ENCODE results near the gene SAMD1.

SAMD1 gene

DNA sequence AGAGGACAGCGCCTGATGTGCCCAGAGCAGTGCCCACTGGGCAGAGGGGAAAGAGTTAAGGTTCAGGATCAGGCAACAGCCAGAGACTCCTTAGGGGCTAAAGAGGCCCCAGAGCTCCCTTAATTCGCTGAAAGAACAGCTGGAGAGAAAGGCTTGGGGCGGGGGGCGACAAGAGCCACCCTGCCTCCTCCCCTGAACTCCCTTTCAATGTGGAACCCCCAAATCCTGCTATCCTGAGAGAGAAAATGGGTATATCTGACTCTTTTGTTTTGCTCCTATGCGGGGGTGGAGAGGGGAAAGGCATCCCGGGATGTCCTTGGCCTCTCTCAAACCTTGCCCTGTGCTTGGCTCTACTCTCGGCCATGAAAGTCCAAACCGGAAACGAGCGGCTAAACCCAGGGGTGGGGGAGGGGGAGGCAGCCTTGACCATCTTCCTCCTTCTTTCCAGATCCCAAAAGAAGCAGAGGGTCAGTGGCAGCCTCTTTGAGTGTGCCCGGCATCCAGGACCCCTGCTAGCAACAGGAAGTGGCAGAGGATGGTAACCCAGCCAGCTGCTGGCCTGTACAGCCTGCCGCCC is 22.3 kb upstream of the SAMD1 start:
- no peak for DNase-seq

DNA sequence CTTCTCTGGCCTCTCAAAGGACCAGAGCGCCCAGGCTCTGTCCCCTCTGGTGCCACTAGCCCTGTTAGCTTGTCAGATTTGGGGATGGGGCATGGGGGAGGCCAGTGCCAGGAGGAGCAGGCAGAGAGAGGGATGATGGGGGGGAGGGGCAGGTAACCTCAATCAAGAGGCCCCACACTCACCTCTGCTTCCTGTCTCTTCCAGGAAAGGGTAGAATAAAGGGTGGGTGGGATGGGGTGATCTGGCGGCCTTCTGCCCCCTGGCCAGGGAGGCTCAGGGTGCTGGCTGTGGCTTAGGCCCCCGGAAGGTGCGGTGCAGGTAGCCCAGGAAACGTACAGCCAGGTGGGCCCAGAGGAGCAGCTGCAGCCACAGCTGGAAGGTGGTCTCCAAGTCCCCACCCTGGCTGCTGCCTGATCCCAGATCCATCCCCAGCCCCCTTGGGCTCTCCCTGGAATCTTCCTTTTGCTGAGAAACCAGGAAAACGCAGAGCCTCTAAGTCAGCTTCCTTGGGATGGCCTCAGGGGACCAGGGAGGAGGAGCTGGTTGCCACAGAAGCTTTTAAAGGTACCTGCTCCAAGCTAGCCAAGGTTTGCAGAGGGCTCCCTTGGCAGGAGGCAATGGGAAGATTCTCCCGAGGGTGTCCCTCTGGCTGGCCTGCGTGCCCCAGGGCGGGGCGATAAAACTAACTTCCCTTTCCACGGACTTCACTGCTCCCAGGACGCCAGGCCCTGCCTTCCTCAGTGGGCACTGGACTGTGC is 21.7 kb upstream of the SAMD1 start:
- no peak for DNase-seq

DNA sequence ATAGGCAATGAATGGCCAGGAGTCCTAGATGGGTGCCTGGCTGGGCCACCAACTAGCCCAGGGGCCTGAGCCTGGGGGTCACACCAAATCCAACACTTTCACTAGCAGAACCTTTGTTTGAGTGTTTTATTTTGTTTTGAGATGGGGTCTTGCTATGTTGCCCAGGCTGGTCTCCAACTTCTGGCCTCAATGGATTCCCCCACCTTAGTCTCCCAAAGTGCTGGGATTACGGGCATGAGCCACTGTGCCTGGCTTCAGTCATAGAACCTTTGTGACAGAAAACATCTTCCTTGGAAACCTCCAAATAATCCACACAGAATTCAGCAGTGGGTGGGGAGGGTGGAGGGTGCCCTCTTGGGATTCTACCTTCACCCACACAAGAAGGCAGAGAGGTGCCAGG is 20.9 kb upstream of the SAMD1 start:
- DNase-seq: no peak

DNA sequence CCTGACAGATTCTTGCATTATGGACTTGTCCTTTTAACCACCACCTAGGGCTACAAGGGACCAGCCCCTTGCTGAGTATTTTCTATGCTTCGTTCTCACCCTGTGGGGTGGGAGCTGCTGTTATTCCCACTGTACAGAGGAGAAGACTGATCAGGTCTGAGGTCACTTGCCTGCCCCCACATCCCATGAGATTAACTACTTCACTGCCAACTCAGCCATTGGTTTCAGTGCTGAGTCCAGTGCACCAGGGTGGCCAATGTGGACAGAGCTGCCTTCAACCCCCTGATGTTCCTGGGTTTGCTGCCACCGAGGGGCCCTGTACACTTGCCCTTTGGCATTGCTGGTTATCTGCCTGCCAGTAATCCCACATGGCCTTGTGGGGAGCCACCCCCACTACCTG is 20.1 kb upstream of the SAMD1 start:
- DNase-seq: no peak

DNA sequence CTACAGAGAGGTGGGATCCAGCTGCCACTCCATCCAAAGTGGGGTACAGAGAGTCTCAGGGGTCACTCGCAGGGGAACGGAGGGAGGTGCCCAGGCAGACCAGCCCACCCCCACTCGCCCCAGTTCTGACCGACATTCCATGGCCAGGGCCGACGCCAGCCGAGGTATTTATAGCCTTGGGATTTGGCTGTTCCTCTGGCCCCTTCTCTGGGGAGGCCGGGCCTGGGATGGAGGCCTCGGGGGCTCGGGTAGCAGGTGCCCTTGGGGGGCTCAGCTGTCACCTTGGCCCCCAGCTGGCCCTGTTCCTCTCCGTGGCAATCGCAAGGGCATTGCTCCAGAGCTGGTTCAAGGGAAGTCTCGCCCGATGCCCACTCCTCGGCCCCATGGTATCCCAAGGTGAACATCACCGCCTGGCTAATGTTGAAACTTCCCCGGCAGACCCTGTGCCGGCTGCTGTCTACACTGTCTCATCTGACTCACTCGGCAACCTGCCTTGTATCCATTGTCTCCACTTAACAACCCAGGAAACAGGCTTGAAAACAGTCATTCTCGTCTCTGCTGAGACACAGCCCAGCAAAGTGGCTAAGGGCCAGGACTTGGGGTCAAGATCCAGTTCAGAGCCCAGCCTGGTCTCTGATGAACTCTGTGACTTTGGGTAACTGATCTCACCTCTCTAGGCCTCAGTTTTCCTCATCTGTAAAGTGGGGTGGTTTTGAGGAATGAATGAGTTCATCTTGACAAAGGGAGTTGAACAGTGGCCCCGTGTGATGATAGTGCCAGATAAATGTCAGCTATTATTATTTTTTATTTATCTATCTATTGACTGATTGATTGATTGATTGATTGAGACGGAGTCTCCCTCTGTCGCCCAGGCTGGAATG is 17.3 kb upstream of the SAMD1 start:
- DNase-seq: no peak

DNA sequence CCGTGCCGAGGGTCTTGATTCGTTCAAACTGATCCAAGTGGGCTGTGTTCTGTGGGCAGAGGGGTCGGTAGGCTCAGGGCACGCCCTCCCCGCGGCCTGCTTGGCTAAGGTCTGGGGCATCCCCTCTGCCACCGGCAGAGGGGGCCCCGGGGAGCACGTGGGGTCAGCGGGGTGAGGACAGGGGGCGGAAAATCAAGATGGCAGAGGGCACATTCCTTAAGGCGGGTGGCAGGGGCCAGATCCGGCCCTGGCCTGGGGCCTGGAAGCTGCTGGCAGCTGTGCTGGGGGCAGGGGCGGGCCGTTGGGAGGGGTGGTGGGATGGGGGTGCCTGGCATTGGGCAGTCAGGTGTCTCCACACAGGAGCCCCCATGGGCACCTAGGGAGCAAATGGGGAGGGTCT is 16.3 kb upstream of the SAMD1 start:
- DNase-seq: no peak

DNA sequence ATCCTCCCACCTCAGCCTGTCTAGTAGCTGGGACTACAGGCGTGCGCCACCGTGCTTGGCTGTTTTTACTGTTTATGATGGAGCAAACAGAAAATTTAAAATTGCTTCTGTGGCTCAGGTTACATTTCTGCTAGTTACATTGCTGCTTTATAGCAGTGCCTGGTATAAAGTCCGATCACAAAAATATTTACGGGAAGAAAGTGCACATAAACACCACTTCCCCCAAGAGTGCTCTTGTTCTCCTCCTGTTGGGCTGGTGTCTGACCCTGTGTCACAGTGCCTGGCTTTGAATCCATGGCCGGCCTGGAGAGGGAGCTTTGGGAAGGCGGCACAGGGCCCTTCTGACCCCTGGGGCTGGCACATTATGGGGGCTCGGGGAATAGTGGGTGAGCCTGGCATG is 15.1 kb upstream of the SAMD1 start:
- DNase-seq: no peak

DNA sequence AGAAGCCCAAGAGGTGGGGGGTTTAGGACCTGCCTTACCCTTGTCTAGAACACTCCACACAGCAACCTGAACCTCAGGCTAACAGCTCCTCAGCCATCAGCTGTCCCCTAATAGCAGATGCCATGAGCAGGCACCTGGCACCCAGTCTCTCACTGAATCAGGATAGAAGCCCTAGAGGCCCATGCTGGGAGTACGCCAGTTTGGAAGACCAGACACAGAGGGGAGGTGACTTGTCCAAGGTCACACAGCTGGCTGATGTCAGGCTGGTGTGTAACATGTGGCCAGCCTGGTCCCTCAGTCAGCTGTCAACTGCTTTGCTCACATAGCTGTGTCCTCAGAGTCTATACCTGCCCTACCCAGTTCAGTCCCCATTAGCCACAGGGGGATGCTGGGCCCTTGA is 12.8 kb upstream of the SAMD1 start:
- no peak for DNase-seq

DNA sequence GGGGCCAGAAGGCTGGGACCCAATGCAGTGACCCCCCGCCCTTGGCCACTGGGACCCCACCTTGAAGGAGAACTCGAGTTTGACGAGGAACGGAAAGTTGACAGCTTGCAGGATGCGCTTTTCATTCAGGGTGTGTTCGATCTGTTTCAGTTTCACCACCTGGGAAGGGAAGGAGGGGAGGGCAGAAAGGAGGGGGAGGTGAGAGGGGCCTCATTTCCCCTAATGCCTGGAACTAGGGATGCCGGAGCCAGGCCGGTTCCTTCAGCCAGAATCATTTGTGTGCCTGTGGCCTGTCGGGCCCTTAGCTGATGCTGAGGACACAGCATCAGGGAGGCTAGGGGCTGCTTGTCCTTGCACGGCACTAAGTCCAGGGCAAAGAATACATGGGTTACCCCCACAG is 12.2 kb upstream of the SAMD1 start:
- DNase-seq: no peak

DNA sequence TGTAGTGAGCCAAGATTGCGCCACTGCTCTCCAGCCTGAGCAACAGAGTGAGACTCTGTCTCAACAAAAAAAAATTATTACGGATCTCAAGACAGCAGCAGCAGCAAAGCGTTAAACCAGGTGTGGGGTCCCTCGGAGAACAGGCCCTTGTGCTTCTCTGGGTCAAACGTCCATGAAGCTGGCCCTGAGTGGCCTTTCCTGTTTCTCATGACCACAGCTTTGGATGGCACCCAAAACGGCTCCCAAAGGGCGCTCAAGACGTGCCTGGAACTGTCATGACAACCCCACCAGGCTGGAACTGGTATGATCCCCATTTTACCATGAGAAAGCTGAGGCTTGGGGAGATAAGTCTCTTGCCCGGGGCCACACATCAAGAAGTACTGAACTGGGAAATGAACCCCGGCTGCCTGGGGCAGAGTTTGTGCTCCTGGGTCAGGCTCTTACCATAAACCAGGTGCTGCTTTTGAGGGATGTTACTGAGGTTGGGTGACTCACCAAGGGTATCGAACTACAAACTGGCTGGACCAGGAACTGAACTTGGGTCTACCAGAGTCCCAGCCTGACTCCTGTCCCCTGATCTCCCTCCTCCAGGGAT is 11.6 kb upstream of the SAMD1 start:
- no peak for DNase-seq

DNA sequence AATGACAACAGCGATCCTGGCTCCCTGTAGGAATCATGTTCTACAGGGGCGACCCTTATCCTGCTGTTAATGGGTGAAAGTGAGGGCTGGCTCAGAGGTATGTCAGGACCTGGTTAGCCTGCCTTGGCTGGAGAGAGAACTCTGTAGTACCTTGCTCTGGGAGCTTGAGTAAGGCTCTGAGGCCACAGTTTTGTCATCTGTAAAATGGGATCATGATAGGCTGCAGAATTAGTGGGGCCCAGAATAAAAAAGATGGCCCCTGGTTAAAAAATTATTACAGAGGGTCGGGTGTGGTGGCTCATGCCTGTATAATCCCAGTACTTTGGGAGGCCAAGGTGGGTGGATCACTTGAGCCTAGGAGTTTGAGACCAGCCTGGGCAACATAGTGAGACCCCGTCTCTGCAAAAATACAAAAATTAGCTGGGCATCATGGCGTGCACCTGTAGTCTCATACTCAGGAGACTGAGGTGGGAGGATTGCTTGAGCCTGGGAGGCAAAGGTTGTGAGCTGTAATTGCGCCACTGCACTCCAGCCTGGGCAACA is 10.5 kb upstream of the SAMD1 start:
- no peak for DNase-seq

DNA sequence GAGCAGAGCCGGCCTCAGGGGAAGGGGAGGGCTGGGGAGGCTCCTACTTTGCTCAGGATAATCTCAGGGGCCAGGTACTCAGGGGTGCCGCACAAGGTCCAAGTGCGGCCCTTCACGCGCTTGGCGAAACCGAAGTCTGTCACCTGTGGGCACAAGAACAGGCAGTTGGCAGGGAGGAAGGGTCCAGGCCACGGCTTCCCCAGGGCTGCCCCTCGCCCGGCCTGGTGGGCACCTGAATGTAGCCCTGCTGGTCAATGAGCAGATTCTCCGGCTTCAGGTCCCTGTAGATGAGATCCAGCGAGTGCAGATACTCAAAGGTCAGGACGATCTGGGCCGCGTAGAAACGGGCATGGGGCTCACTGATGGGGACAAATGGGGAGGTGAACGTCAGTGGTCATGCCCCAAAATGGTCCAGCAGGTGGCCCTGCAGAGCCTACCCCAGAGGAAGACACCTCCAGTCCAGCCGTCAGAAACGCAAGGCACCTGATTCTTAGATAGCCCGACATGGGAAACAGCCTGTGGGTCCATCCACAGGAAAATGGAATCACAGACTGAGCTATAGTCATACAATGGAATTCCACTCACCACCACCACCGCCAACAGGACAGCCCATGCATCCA is 7.1 kb upstream of the SAMD1 start:
- no peak for DNase-seq

DNA sequence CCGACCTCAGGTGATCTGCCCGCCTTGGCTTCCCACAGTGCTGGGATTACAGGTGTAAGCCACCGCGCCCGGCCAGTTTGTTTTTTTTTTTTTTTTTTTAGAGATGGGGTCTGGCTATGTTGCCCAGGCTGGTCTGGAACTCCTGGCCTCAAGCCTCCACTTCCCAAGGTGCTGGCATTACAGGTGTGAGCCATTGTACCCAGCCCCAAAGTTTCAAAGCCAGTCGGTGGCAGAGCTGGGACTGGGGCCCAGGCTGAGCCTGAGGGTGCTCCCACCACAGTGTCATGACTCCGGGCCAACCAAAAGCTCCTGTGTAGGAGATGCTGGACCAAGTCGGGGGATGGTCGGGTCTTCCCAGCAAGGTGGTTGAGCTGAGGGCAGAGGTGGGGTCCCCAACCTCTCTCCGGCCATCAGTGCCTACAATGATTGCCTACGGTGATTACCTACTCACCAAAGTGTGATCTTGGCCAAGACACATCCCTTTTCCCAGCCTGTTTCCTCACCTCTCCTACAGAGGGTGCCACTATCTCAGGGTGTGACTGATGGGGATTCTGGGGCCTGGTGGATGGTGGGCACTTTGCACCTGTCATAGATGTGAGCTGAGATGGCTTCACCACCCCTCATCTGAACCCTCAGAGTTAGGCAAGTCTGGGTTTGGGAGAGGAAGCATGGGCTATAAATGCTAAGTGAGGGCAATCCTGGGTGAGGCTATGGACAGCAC is 5.9 kb upstream of the SAMD1 start:
- DNase-seq: no peak

DNA sequence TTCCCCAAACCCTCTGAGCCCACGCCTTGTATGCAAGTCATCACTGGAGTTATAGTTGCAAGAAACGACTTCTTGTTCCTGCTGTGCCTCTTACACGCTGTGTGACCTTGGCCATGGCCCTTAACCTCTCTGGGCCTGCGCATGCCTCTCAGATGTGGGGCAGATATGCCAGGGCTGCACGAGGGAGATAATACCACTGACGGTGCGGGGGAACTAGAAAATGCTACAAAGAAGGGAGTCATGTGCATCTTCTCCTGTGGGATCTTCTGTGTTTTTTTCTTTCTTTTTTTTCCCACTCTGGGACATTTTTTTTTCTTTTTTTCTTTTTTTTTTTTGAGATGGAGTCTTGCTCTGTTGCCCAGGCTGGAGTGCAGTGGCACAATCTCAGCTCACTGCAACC is 4.3 kb upstream of the SAMD1 start:
- DNase-seq: no peak

DNA sequence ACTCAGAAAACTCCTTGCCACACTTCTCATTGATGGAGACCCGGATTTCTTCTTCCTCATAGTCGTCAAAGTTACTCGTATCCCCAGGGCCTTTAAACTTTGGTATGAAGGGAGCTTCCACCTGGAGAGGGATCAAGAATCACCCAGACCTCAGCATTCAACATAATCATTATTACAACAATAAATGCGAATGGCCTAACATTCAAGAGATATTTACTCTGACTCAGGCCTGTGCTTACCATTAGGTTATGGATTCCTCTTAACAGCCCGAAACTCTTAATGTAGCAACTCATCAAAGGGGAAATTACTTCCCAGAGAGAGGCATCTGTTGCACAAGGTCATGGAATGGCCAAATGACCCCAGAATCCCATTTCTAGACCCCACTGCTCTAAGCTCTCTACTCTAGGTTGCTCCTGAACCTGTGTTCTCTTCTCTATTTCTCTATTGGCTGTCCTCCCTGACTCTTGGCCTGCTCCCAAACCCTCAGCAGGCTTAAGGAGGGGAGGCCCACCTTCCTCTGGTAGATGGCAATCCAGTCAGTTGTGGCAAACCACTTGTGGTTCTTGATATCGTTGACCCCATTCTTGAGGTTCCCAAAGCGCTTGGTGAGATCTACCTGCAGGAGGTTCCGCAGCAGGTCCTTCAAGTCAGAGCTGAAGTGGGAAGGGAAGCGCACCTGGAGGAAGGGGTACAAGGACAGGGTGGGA is 2.7 kb upstream of the SAMD1 start:
- DNase-seq: no peak

DNA sequence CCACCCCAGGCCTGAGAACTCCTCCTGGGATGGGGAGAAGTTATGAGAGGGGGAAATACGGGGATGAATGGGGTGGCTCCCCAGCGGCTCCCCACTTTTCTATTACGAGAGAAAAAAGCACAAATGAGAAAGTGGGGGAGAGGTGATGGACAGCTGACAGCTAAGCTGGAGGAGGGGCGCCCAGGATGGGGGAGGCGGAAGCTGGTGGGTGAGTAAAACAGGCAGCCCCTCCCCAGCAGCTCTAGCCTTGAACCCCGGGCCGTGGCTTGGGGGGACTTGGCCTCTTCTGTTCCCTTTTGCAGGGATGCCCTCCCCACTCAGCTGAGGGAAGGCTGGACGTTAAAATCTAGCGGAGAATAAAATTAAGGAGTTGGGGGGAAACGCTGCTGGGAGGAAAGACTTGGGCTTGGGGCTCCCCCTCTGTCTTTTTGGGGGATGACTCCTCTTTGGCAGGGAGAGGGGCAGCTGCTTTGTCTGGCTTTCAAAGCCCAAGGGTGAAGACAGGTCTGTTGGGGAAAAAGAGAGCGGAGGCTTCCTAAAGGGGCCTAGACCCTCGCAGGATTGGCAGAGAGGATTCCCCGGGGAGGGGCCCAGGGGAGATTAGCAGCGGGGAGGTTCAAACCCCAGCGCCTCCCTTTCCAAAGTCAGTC is 1.4 kb upstream of the SAMD1 start:
- peak in 2 of 6 experiments; percentile 34 to 59 for DNase-seq

DNA sequence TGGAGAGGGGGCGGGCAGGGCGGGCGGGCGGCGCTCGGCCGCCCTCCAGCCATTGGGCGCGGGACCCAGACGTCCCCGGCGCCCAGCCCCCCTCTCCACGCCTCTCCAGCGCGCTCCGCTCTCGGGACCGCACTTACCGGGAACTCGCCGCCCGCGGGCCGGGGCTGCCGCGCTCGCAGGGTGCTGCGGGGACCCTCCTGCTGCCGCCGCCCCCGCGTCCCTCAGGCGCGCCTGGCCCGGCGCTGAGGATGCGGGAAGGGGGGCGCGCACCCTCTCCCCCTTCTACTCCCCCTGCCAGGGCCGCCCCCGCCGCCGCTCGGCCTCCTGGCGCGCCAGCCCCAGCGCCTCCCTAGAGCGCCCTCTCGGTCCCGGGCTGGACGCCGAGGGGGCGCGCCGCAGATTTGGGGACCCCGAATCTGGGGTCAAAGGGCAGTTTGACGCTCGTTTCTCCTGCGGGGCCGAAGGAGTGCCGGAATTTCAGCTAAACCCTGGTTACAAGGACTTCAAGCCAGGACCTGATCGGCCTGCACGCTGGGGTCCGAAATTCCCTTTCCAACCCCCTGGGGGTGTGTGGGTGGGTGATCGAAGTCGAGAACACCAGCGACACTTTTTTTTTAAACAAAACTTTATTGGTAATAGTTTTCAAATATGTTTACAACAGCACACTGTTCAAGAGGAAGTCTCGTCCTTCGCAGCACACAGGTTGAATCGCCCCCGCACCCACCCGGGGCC is 696 bp upstream of the SAMD1 start:
- peak; percentile 51 to 91 (median 78) for DNase-seq

DNA sequence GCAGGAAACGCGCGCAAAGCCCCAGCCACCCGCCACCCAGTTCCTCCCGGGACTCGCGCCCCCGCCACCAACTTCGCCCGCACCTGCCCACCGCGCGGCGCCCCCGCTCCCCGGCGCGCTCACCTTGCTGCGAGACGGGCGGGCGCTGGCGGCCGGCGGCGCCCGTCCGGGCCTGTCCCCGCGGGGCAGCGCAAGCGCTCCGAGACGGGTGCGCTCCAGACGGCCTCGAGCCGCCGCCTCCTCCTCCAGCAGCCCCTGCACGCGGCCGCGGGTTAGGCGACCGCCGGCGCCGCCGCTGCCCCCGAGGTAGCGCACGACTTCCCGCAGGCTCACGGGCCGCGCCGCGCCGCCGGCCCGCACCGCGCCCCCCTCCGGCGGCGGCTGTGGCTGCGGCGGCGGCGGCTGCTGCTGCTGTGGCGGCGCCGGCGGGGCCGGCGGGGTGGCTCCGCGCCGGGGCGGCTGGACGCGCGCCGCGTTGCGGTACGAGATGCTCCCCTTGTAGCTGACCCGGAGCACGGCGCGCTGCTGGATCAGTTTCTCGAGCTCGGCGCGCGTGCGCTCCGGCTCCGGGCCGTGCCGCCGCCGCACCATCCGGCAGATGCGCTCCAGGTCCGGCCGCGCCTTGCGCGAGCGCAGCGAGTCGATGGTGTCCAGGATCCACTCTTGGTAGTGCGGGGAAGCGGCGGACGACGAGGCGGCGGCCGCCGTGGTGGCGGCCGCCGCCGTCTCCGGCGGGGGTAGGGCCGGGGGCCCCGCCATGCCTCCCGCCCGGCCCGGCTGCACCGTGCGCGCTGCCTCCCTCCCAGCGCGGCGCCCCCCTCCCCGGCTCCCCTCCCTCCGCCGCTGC is 666 bp downstream of the SAMD1 start:
- DNase-seq: peak in 5 of 6 experiments; percentile 33 to 70 (median 55)

DNA sequence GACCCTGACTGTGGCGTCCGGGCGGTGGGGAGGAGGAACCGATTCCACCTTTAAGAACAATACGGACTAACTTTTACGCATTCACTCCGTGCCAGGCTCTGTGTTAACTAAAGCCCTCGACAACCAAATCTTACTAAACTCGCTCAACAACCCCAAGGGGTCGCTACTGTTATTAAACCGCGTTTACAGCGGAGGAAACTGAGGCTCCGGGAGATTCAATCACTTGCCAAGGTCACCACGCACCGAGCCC is 1.2 kb downstream of the SAMD1 start:
- DNase-seq: peak in 2 of 6 experiments; percentile 35 to 42
